ENCODE data around the gene ZNF485.
A peak's percentile ranks its signal among the peaks of the same experiment; 100 is the strongest.
"Not testable (repeated sequence)": the region's sequence is repeated elsewhere in the genome, so short reads cannot be mapped to it uniquely, and the experiment has no call there.

ZNF485 gene

GRCh38 chr10:43607199-43607573 lies 948 bp downstream of the ZNF485 start:
- no peak for DNase-seq

GRCh38 chr10:43610636-43611035 lies 4.4 kb downstream of the ZNF485 start:
- DNase-seq, result no peak

- DNase-seq, result no peak
Observed at GRCh38 chr10:43616697-43617370, 10.6 kb downstream of the ZNF485 start.

GRCh38 chr10:43619368-43619767 lies 13.1 kb downstream of the ZNF485 start:
- DNase-seq, result no peak

- DNase-seq, result no peak
Observed at GRCh38 chr10:43622038-43622437, 15.8 kb downstream of the ZNF485 start.

GRCh38 chr10:43623351-43623750 lies 17.1 kb downstream of the ZNF485 start:
- no peak for DNase-seq

GRCh38 chr10:43627942-43628341 lies 21.7 kb downstream of the ZNF485 start:
- no peak for DNase-seq

GRCh38 chr10:43628956-43629355 lies 22.7 kb downstream of the ZNF485 start:
- DNase-seq, result no peak

GRCh38 chr10:43635816-43636215 lies 29.6 kb downstream of the ZNF485 start:
- not testable (repeated sequence) for DNase-seq

GRCh38 chr10:43640603-43641002 lies 34.4 kb downstream of the ZNF485 start:
- no peak for DNase-seq

- DNase-seq, result no peak
Observed at GRCh38 chr10:43644252-43644651, 38.0 kb downstream of the ZNF485 start.

- DNase-seq, result no peak
Observed at GRCh38 chr10:43645866-43646265, 39.6 kb downstream of the ZNF485 start.

- no peak for DNase-seq
Observed at GRCh38 chr10:43647576-43647975, 41.3 kb downstream of the ZNF485 start.

- DNase-seq, result no peak
Observed at GRCh38 chr10:43648095-43648397, 41.8 kb downstream of the ZNF485 start.

- peak; percentile 43 to 51 for DNase-seq
Observed at GRCh38 chr10:43648398-43649184, 42.4 kb downstream of the ZNF485 start, which contains the start of gene ZNF32. Gene ZNF32 (minus strand): TSS chr10:43648881. CDS start chr10:43646133, 2,748 bp downstream.

GRCh38 chr10:43649185-43649523 lies 42.9 kb downstream of the ZNF485 start:
- no peak for DNase-seq

- DNase-seq, result no peak
Observed at GRCh38 chr10:43653746-43654145, 47.5 kb downstream of the ZNF485 start.

- no peak for DNase-seq
Observed at GRCh38 chr10:43655311-43655710, 49.1 kb downstream of the ZNF485 start.

- no peak for DNase-seq
Observed at GRCh38 chr10:43658227-43658626, 52.0 kb downstream of the ZNF485 start.

- DNase-seq, result no peak
Observed at GRCh38 chr10:43665054-43665453, 58.8 kb downstream of the ZNF485 start.

GRCh38 chr10:43666552-43666951 lies 60.3 kb downstream of the ZNF485 start:
- DNase-seq, result no peak

- DNase-seq, result peak in 1 of 2 experiments; percentile 16
Observed at GRCh38 chr10:43667317-43667731, 61.1 kb downstream of the ZNF485 start.

Measured in NCI-H1930 (cell line).